Midbrain (tissue), 1 donor: ENCODE data around the gene KANSL2.
"Not testable (repeated sequence)": the region's sequence is repeated elsewhere in the genome, so short reads cannot be mapped to it uniquely, and the experiment has no call there.

Experiments
- DNase-seq: peaks from one replicate; lab custom pipeline; 2025; lab: John Stamatoyannopoulos, UW

KANSL2 gene

DNA sequence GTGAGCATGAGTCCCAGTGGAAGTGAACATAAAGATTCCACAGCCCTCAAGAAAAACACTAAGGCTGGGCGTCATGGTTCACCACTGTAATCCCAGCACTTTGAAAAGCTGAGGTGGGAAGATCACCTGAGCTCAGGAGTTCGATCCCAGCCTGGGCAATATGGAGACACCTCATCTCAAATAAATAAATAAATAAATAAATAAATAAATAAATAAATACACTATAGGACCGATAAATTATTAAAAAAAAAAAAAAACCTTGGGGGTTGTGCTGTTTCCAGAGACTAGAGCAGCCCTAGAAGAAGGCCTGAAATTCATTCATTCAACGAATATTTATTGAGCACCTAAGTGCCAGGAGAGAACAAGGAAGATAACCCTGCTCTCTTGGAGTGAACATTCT, 1.5 kb upstream of the KANSL2 start:
- no peak for DNase-seq

DNA sequence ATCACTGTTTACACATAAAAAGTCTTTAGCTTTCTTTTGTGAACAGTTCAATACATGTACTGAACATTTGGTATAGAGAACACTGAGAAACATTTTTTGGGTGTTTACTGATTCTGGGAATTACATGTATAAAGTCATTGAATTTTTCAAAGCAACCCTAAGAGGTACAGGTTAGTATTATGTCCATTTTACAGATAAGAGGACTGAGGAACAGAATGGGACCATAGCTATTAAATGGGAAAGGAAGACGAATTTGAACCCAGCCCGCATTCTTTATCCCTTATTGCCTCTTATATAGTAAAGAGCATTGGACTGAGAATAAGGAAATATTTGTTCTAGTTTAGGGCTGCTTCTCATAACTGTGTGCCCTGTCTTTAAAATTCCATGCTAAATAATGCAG, 889 bp upstream of the KANSL2 start:
- DNase-seq = no peak

GRCh38 chr12:48682533-48682905, 481 bp upstream of the KANSL2 start:
- not testable (repeated sequence) for DNase-seq

GRCh38 chr12:48681399-48681709, 684 bp downstream of the KANSL2 start:
- no peak for DNase-seq

DNA sequence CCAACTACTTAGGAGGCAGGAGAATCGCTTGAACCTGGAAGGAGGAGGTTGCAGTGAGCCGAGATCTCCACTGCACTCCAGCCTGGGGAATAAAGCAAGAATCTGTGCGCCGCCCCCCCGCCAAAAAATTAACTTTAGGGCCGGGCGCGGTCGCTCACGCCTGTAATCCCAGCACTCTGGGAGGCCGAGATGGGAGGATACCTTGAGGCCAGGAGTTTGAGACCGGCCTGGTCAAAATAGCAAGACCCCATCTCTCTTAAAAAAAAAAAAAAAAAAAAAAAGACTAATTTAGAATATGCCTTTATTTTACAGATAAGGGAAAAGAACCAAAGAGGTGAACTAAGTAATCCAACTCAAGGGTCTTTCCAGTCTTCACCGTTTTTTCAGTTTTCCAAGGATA, 1.2 kb downstream of the KANSL2 start:
- no peak for DNase-seq

DNA sequence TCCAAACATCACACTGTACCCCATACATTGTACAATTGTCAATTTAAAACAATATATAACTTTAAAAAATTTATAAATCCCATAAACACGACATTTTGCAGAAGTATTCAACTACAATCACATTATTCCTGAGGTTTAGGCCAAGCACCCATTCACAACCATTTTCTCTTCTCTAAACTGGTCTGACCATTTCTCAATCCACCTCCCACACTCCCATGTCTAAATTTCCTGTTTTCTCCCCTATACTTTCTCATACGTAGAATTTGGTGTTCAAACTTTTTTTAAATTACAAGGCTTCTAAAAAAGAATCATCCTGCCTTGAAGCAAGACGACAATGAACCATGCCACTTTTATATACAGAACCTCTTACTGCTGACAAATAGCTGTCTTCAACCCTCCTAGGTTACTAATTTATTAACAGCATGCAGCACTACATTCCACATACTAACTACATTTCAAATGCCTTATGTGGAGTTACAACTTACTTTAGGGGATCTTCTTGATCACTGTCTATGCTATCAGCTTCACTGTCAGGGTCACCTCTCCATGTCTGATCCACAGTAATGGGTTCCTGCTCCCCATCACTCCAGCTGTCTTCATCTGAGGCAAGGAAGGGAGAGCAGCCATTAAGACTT, 3.4 kb downstream of the KANSL2 start:
- DNase-seq = no peak

GRCh38 chr12:48671231-48671856, 10.7 kb downstream of the KANSL2 start:
- DNase-seq = no peak

- no peak for DNase-seq
Observed at GRCh38 chr12:48668996-48669395, 13.0 kb downstream of the KANSL2 start.

DNA sequence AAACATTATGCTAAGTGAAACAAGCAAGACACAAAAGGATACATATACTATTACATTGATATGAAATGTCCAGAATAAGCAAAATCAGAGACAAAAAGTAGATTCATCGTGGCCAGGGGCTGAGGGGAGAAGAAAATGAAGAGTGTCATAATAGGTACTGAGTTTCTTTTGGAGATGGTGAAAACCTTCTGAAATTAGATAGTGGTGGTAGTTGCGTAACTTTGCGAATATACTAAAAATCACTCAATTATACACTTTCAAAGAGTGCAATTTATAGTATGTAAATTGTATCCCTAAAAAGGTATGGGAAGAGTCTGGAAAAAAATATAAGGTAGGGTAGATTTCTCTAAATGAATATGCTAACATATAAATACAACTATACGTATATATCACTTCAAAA, 22.2 kb downstream of the KANSL2 start:
- DNase-seq = no peak

GRCh38 chr12:48651681-48652080, 30.4 kb downstream of the KANSL2 start:
- no peak for DNase-seq

GRCh38 chr12:48645354-48645753, 36.7 kb downstream of the KANSL2 start:
- not testable (repeated sequence) for DNase-seq

DNA sequence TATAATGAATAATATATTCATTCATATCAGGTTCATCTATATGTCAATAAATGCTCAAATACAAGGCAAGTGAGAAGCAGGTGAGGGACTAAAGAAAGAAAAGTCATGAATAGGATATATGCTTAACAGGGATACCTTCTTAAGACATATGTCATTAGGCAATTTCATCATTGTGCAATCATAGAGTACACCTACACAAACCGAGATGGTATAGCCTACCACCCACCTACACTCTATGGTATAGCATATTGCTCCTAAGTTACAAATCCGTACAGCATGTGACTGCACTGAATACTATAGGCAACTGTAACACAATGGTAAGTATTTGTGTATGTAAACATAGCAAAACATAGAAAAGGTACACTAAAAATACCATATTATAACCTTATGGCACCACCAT, 39.0 kb downstream of the KANSL2 start:
- no peak for DNase-seq

- DNase-seq = not testable (repeated sequence)
Observed at GRCh38 chr12:48641752-48642555, 40.1 kb downstream of the KANSL2 start.

DNA sequence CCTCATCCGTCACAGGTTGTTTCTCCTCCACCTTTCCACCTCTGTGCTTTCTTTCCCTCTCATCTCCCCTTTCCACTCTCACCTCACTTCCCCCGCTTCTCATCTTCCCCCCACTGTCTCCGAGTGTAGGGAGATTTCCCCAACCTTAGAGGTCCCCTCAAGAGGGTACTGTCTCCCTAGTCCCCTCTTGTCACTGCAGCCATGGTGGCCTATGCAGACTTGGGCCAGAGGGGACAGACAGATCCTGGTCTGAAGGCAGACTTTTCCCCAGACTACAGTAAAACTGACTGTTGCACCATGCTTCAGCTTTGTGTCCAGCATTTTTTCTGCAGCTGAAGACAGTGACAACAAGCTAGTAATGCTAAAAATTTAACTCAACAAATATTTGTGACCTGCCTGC, 41.2 kb downstream of the KANSL2 start:
- DNase-seq = no peak

DNA sequence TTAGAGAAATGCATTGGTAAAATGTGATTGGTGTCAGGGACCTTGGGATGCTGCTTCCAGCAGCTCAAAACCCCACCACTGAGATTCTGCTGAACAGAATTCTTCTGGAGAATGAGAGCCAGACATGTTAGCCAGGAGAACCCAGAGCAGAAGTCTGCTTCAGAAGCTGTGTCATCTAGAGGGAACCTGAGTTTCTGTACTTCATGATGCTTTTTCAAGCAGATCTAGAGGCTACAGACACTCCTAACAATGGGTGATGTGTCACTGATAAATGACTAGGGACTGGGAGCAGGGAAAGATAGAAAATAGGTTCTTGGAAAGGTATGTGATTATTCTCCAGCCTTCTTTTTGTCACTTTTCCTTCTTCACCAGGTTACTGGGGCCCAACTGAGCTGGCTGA, 41.6 kb downstream of the KANSL2 start:
- no peak for DNase-seq

DNA sequence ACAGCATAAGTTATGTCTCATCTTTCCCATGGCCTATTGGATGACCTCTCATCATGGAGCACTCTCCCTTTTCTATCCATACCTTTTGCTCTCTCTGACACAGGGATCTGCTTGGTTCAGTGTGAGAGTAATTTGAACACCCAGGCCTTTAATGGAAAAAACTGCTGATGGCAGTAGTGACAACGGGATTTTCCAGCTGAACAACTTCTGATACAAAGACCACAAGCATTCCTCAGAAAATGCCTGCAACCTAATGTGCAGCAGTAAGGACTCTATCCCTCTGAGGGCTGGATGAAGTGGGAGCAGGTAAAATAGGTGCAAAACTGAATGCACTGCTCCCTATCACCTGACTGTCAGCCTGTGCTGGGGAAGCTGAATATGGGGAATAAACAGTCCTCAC, 51.0 kb downstream of the KANSL2 start:
- DNase-seq = no peak

- no peak for DNase-seq
Observed at GRCh38 chr12:48630346-48630745, 51.7 kb downstream of the KANSL2 start.

DNA sequence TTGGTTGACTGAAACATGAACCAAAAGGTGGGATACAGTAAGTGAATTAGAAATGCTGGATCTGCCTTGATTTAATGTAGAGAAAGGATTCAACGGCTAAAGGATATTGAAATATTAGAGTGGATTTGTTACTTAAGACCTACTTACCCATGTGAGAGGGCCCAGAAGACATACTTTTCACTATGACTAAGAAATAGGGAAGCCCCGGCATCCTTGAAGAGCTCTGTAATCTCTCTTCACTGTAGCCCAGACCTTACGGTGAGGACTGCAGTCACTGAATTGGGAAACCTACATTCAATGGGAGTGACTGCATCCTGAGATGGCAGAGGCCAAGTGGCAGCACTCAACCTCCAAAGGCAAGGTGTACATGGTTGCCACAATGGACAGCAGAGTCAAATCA, 52.5 kb downstream of the KANSL2 start:
- no peak for DNase-seq

- DNase-seq = no peak
Observed at GRCh38 chr12:48627556-48627955, 54.5 kb downstream of the KANSL2 start.

DNA sequence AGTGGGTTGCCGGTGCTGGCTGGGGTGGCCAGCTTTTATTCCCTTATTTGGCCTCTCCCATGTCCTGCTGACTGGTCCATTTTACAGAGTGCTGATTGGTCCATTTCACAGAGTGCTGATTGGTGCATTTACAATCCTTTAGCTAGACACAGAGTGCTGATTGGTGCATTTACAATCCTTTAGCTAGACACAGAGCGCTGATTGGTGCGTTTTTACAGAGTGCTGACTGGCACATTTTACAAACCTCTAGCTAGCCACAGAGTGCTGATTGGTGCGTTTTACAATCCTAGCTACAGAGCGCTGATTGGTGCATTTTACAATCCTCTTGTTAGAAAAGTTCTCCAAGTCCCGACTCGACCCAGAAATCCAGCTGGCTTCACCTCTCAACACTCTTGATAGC, 59.0 kb downstream of the KANSL2 start:
- DNase-seq = not testable (repeated sequence)

GRCh38 chr12:48618541-48618940, 63.5 kb downstream of the KANSL2 start:
- DNase-seq = peak; percentile 69

GRCh38 chr12:48615681-48616080, 66.4 kb downstream of the KANSL2 start:
- no peak for DNase-seq

DNA sequence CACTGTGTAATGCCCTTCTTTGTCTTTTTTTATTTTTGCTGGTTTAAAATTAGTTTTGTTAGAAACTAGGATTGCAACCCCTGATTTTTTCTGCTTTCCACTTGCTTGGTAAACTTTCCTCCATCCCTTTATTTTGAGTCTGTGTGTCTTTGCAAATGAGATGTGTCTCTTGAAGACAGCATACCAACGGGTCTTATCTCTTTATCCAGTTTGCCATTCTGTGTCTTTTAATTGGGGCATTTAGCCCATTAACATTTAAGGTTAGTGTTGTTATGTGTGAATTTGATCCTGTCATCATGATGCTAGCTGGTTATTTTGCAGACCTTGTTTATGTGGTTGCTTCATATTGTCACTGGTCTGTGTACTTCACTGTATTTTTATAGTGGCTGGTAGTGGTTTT, 68.7 kb downstream of the KANSL2 start:
- DNase-seq = no peak
